GM19452 (cell line): ENCODE measurements around the gene DCAF11.

ENCODE experiments used
- ATAC-seq: cut with Tn5 transposase; IDR thresholded peaks from one replicate; pipeline ENCODE4 v1.9.1; 2021; ENCODE audit not compliant: unreplicated experiment

Gene DCAF11

DNA sequence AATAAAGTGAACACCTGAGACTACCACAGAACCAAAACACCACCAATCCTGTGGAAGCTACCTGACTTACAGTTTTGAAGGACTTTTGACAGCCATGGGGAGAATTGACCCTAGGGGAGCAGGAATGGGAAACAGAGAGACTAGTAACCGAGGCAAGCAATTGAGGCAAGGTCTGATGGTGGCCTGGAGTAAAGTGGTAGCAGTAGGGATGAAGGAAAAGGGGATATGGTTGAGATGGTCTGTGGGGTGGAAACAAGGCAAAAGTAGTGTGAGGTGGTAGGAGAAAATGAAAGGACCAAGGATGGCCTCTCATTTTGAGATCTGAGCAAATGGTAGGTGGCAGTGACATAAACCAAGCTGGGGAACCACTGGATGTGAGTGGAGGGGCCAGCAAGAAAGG lies 42.3 kb downstream of the DCAF11 start:
- no peak for ATAC-seq

DNA sequence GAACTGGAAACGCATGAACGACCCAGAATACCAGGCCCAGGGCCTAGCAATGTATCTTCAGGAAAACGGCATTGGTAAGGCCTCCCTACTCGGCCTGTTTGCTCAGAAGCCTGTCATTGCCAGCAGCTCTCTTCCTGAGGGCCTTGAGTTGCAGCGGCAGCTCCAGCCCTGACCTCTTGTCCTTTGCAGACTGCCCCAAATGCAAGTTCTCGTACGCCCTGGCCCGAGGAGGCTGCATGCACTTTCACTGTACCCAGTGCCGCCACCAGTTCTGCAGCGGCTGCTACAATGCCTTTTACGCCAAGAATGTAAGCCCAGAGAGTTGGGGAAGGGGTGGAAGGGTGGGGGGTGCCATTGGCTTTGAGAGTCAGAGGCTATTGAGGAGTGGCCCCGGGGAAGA lies 42.8 kb downstream of the DCAF11 start:
- ATAC-seq, result no peak

DNA sequence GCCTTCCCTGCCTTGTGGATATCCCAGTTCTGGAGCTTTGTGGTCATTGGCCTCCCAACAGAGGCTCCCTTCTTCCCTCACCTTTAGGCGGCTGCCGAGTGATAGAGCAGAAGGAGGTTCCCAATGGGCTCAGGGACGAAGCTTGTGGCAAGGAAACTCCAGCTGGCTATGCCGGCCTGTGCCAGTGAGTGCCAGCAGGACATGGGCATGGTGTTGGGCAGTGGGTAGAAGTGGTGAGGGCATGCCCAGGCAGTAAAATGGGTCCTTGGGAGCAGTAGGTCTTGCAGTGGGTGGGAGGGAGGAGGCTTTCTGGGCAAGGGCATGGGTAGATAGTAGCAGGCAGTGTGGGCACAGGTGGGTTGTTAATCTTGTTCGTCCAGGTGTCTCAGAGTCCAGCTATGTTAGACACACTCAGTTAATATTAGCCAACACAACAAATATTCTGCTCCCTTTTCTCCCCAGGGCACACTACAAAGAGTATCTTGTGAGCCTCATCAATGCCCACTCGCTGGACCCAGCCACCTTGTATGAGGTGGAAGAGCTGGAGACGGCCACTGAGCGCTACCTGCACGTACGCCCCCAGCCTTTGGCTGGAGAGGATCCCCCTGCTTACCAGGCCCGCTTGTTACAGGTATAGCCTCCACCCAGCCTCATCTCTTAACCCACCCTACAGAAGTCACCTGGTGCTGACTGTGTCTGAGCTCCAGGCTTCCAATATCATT lies 45.4 kb downstream of the DCAF11 start:
- no peak for ATAC-seq

DNA sequence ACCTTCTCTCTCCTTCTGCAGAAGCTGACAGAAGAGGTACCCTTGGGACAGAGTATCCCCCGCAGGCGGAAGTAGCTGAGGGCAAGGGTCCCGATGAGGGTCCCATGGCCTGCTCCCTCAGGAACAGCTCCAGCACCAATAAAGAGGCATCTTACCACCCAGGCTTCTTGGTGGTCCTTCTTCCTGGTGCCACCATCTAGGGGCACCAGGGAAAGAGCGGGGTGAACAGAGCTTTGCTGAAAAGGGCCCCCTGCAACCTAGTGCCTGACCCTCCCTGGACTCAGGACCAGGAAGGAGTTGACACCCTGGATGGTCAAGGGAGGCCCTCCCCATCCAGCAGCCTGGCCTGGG lies 45.9 kb downstream of the DCAF11 start:
- ATAC-seq, result no peak

DNA sequence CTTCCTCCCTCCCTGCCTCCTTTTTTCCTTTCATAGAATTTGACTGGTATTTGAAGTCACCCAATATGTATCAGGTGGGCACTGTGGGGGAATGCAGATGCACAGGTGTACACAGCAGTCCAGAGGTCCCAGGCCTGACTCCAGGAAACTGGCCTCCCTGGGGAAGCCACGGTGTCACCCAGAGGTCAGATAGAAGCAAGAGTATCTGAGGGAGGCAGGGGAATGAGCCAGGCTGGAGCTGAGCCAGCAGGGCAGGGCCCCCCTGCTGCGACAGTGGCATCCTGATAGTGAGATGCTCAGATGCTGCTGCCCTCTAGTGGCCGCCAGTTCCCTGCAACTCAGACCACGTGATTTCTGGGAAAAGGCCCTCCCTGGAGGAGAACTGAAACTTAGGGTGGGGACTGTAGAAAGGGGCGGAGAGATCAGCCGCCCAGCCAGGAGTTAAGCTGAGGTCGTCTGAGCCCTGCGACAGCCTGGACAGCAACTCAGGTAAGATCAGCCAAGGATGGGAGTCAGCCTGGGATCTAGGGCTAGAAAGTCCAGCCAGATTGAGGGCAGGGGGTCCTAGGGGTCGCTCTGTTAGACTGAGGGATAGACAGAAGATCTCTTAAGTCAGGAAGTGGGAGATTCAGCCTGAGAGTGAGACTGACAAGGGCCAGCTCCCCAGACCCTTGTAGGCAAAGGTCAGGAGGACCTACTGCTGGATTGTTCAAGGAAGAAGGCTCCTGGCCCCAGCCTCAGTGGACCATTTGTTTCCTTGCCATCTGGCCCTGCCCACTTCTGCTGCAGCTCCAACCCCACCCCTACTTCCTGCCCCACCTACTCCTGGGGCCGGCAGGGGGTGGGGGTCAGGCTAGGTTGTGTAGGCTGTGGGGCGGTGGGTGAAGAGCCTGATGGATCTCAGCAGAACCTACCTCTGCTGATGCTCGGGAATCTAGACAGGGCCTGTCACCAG lies 46.5 kb downstream of the DCAF11 start, which contains the start of gene IRF9:
Gene IRF9, plus strand, starts transcription at position 416 of the 955 bp plus-strand sequence. CDS start 880 bp downstream, outside the sequence.
- peak; percentile 81 for ATAC-seq

DNA sequence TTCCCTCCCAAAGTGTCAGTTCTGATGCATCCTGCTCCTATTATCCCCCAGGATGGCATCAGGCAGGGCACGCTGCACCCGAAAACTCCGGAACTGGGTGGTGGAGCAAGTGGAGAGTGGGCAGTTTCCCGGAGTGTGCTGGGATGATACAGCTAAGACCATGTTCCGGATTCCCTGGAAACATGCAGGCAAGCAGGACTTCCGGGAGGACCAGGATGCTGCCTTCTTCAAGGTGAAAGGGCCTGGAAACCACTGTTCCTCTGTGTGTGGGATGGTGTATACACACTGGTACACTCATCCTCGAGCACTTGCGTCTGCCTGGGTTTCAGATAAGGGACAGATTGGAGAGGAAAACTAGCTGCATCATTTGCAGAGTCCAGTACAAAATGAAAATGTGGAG lies 47.5 kb downstream of the DCAF11 start:
- no peak for ATAC-seq

DNA sequence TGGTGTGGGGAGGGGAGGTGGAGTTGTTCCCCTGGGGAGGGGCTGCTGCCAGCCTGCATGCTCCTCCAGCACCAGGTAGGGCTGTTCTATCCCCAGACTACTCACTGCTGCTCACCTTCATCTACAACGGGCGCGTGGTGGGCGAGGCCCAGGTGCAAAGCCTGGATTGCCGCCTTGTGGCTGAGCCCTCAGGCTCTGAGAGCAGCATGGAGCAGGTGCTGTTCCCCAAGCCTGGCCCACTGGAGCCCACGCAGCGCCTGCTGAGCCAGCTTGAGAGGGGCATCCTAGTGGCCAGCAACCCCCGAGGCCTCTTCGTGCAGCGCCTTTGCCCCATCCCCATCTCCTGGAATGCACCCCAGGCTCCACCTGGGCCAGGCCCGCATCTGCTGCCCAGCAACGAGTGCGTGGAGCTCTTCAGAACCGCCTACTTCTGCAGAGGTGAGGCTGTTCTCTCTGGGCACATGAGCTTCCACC lies 50.0 kb downstream of the DCAF11 start:
- ATAC-seq, result no peak

DNA sequence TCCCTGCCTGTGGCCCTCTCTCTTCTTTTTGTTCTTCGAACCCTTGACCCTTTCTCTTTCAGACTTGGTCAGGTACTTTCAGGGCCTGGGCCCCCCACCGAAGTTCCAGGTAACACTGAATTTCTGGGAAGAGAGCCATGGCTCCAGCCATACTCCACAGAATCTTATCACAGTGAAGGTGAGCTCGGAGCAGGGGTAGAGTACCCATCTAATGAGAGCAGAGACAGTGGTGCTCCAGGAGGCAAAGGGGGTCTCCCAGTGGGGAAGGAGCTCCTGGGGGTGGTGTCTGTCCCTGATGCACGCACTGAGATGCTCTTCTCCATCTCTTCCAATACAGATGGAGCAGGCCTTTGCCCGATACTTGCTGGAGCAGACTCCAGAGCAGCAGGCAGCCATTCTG lies 51.2 kb downstream of the DCAF11 start:
- ATAC-seq, result no peak

DNA sequence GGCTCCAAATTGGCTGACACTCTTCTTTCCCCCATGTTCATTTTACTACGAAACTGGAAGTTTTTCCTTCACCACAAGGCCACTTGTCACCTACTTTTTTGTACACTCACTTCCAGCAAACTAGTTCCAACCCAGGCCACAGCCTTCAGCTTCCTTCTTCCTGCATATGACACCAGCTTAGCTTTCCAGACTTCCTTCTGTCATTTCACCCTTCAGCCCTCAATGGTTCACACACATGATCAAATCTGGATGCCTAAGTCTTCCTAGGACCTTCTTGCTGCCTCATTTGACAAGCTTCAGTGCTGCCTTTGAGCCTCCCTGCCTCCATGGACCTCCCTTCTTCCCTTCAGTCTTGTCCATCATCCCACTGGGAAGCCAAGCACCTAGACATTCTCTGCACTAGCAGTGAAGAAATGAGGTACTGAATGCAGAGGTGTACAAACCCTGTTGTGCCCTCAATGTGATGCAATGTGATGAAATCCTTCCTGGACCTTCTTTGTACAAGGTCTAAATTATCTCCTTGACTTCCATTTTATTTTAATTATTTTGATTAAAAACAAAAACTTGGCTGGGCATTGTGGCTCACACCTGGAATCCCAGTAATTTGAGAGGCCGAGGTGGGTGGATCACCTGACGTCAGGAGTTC lies 53.0 kb downstream of the DCAF11 start:
- no peak for ATAC-seq

DNA sequence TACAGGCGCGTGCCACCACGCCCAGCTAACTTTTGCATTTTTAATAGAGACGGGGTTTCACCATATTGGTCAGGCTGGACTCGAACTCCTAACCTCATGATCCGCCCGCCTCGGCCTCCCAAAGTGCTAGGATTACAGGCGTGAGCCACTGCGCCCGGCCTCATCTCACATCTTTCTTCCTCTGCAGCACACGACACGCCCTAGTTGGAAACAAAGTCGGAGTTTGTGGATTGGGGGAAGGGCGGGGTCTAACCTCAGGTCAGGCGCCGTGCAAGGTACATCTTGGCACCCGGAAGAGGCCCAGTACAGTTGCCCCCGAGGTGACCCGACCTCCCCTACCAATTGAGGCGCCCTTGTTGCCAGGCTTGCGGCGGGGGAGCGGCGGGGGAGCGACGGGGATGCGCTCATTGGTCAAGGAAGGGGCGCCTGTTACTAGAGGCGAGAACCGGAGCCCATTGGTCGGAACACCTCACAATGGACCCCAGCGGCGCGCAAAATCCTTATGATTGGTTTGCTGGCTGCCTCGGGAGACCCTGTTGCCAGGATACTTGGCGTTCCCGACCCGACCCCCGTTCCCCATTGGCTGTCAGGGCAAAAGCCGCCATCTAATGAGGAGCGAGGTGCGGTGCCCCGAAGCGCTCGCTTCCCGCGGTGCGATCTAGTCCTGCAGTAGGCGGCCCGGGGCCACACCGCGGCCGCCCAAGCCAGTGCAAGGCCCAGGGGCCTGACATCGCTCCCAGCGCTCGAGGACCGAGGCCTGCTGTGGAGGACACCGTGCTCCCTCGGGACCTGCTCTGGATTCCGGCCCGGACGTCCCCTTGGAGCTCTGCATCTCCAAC lies 57.1 kb downstream of the DCAF11 start, which contains the start of gene REC8:
Gene REC8, plus strand, starts transcription at position 659 of the 839 bp plus-strand sequence. CDS start 473 bp downstream, outside the sequence.
- ATAC-seq, result peak; percentile 77

DNA sequence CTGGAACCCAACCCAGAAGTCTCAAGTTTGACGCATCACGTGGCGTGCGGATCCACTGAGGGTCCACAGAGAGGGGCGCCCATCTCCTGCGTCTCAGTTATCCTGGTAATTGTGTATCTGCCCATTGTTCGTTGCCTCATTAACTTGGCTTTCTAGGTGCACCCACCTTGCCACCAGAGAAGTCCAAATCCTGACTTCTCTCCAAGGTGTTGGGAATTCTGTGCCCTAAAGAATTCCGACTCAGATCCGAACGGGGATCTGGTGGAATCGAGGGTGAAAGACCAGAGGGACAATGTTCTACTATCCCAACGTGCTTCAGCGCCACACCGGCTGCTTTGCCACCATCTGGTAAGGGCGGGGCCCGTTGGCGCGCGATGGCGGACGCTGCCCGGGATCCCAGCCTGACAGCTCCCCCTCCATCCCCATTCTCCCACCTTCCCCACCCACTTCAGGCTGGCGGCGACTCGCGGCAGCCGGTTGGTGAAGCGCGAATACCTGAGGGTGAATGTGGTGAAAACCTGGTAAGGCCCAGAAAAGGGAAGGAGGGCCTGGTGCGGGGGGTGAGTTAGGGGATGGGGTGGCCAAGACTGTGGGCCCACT lies 57.8 kb downstream of the DCAF11 start:
- no peak for ATAC-seq

DNA sequence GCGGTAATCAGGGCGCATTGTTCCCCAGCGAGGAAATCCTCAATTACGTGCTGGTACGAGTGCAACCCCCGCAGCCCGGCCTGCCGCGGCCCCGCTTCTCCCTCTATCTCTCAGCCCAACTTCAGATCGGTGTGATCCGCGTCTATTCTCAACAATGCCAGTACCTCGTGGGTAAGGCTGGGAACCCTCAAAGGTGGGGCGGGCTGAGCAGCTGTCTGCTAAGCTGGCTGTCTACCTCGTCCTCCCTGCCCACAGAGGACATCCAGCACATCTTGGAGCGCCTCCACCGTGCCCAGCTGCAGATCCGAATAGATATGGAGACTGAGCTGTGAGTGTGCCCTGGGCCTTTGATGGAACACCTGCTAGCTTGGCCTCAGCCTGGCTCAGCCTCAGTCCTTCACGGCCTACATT lies 58.3 kb downstream of the DCAF11 start:
- ATAC-seq, result no peak
